Natural killer cell (primary cell): Measurements from ENCODE around the gene B4GAT1. TPM values are rescaled to one million over a fixed set of nuclear protein-coding genes. Genes with fewer than 3 reads are reported as not detected.

Source experiments
- ATAC-seq, 3 donors: fragments of 150-1000 bp in 2 of 3; fragments of 200-7000 bp in 1 of 3; cut with Tn5 transposase; 1 replicate in 1 of 3; 2 replicates in 2 of 3; pipeline ENCODE4 v1.10.0; 2021; ENCODE audit warnings: mild to moderate bottlenecking in 2 of 3, moderate library complexity in 2 of 3
- DNase-seq, 2 donors: peaks; one replicate each; pipeline versions ENCODE4 v3.0.0 to v3.0.0-alpha.2; 2013 to 2021; ENCODE audit warnings: mixed read lengths in 1 of 2
- H3K27ac ChIP-seq: one replicate; pipeline ENCODE4 v1.5.1; 2013; ENCODE audit warnings: mild to moderate bottlenecking, low read length
- H3K27me3 ChIP-seq: one replicate; pipeline ENCODE4 v1.6.1; 2013; ENCODE audit warnings: low read length; ENCODE audit not compliant: control insufficient read depth, insufficient read depth
- H3K36me3 ChIP-seq: one replicate; pipeline ENCODE4 v1.6.1; 2013; ENCODE audit warnings: low read length; ENCODE audit not compliant: control insufficient read depth, insufficient read depth
- H3K4me1 ChIP-seq: one replicate; pipeline ENCODE4 v1.6.1; 2013; ENCODE audit warnings: low read length; ENCODE audit not compliant: control insufficient read depth, insufficient read depth
- H3K4me3 ChIP-seq: one replicate; pipeline ENCODE4 v1.5.1; 2013; ENCODE audit warnings: low read length
- H3K9me3 ChIP-seq: one replicate; pipeline ENCODE4 v1.6.1; 2013; ENCODE audit warnings: low read length; ENCODE audit not compliant: control insufficient read depth, insufficient read depth
- H3K27ac Mint-ChIP-seq, 2 donors: one replicate each; pipeline ENCODE4 v1.8.0; 2022; ENCODE audit warnings: mild to moderate bottlenecking in 2 of 2, mixed read lengths in 2 of 2, moderate library complexity in 1 of 2
- H3K27me3 Mint-ChIP-seq, 2 donors: one replicate each; pipeline ENCODE4 v1.8.0; 2022; ENCODE audit warnings: low read depth in 2 of 2, mixed read lengths in 2 of 2
- H3K36me3 Mint-ChIP-seq: one replicate; pipeline ENCODE4 v1.8.0; 2022; ENCODE audit warnings: mixed read lengths
- H3K4me1 Mint-ChIP-seq, 2 donors: one replicate each; pipeline ENCODE4 v1.8.0; 2022; ENCODE audit warnings: mixed read lengths in 2 of 2
- H3K4me3 Mint-ChIP-seq: one replicate; pipeline ENCODE4 v1.8.0; 2022; ENCODE audit warnings: mild to moderate bottlenecking, moderate library complexity, mixed read lengths
- H3K9me3 Mint-ChIP-seq, 2 donors: one replicate each; pipeline ENCODE4 v1.8.0; 2022; ENCODE audit warnings: mixed read lengths in 2 of 2
- CTCF ChIP-seq: fragments of 200-600 bp; IDR thresholded peaks from one replicate; pipeline ENCODE4 v1.8.0; 2022; ENCODE audit warnings: antibody characterized with exemption
- WGBS: methylation state at CpG from one replicate; pipeline ENCODE4 v1.1.7; 2013; ENCODE audit warnings: missing lambda C conversion rate; ENCODE audit not compliant: insufficient coverage; 5-methylcytosine and 5-hydroxymethylcytosine counted together
- intact Hi-C: fragments of 100-400 bp; cut with micrococcal nuclease; formaldehyde crosslinking; loops from one replicate; pipeline ENCODE4 v1.14.2; 2022
- total RNA-seq, 4 donors: library from RNA; stranded (reverse); fragments of 120-200 nt in 1 of 4; gene quantifications; one replicate each; pipeline versions ENCODE4 v1.2.3 to v1.2.4, GENCODE V29; 2013 to 2022

Gene B4GAT1
- total RNA-seq, 3 donors from 2014 or later (not counting 1 experiment from before 2014, with no cell fraction given), result 2.0 to 4.2 (median 2.5) TPM

- H3K4me1 Mint-ChIP-seq, result peaks cover 35 to 55% of the 10 kb centered on the region in 2 donors
- no peaks in the 10 kb centered on the region for H3K36me3 Mint-ChIP-seq
These were observed 7.5 kb downstream of the B4GAT1 start for GRCh38 chr11:66339686-66340483.

GRCh38 chr11:66339162-66339675 lies 8.2 kb downstream of the B4GAT1 start:
- no peaks in the 10 kb centered on the region for H3K36me3 Mint-ChIP-seq
- H3K4me1 Mint-ChIP-seq, result peaks cover 28 to 48% of the 10 kb centered on the region in 2 donors
- WGBS, result 96% methylated on average over 6 of the region's 6 CpGs
- Histone ChIP-seq H3K27ac (no peak overlapping the region), H3K4me1 (peaks cover 34% of the 10 kb centered on the region), H3K27me3 (no peaks in the 10 kb centered on the region), H3K4me3 (no peak overlapping the region), H3K9me3 (no peaks in the 10 kb centered on the region), H3K36me3 (peaks cover 49% of the 10 kb centered on the region)
- ATAC-seq (no peak), DNase-seq (peak in 1 of 2 donors; percentile 2)
- no peak overlapping the region for H3K4me3 Mint-ChIP-seq
- H3K9me3 Mint-ChIP-seq, result no peaks in the 10 kb centered on the region
- H3K27me3 Mint-ChIP-seq, result peaks cover 0 to 17% of the 10 kb centered on the region in 2 donors
- no peak for TF ChIP-seq CTCF
- intact Hi-C loops, result no loop called here
- H3K27ac Mint-ChIP-seq, result peak overlapping the region in 1 of 2 donors; percentile 65

More at GRCh38 chr11:66339686-66340483, 7.5 kb downstream of the B4GAT1 start:
- Histone ChIP-seq H3K36me3 (peaks cover 49% of the 10 kb centered on the region), H3K27me3 (no peaks in the 10 kb centered on the region), H3K4me1 (peaks cover 39% of the 10 kb centered on the region), H3K9me3 (no peaks in the 10 kb centered on the region), H3K4me3 (no peak overlapping the region), H3K27ac (no peak overlapping the region)
- H3K4me3 Mint-ChIP-seq, result no peak overlapping the region
- intact Hi-C loops, result loop anchor here (10.0 kb wide), 1 partner anchor 1255 kb away; the partner anchor contains the start of genes CDCA5 and ZFPL1
- no peak for ATAC-seq
- H3K27ac Mint-ChIP-seq, result no peak overlapping the region
- no peaks in the 10 kb centered on the region for H3K9me3 Mint-ChIP-seq
- no peak for TF ChIP-seq CTCF
- peak in 1 of 2 donors; percentile 2 for DNase-seq
- peaks cover 0 to 16% of the 10 kb centered on the region in 2 donors for H3K27me3 Mint-ChIP-seq
- 85% methylated on average over 14 of the region's 14 CpGs for WGBS

- WGBS, result 93% methylated on average over 16 of the region's 17 CpGs
- Mint-ChIP-seq H3K9me3 (no peaks in the 10 kb centered on the region), H3K27ac (peak overlapping the region in 1 of 2 donors; percentile 65), H3K4me1 (peaks cover 21 to 41% of the 10 kb centered on the region in 2 donors), H3K36me3 (no peaks in the 10 kb centered on the region), H3K4me3 (no peak overlapping the region), H3K27me3 (peaks cover 0 to 19% of the 10 kb centered on the region in 2 donors)
- H3K9me3 ChIP-seq, result no peaks in the 10 kb centered on the region
- no peak overlapping the region for H3K4me3 ChIP-seq
- ATAC-seq (no peak), DNase-seq (peak in 1 of 2 donors; percentile 5)
- H3K27ac ChIP-seq, result no peak overlapping the region
- H3K36me3 ChIP-seq, result peaks cover 49% of the 10 kb centered on the region
- peaks cover 28% of the 10 kb centered on the region for H3K4me1 ChIP-seq
- H3K27me3 ChIP-seq, result no peaks in the 10 kb centered on the region
- no peak for TF ChIP-seq CTCF
- intact Hi-C loops, result no loop called here
These were observed 8.9 kb downstream of the B4GAT1 start for GRCh38 chr11:66338276-66339161.
